ENCODE measurements around the gene CRHR2. TPM values are rescaled to one million over a fixed set of nuclear protein-coding genes. Genes with fewer than 3 reads are reported as not detected.

Gene CRHR2
- total RNA-seq, 1 donor from 2014 or later: not detected

GRCh38 chr7:30657131-30657530 lies 25.1 kb downstream of the CRHR2 start:
- no peak overlapping the region for H3K4me3 ChIP-seq (ENCODE audit: low read depth, low read length)
- DNase-seq (ENCODE audit: low read depth): no peak
- TF ChIP-seq, protein P1, sequence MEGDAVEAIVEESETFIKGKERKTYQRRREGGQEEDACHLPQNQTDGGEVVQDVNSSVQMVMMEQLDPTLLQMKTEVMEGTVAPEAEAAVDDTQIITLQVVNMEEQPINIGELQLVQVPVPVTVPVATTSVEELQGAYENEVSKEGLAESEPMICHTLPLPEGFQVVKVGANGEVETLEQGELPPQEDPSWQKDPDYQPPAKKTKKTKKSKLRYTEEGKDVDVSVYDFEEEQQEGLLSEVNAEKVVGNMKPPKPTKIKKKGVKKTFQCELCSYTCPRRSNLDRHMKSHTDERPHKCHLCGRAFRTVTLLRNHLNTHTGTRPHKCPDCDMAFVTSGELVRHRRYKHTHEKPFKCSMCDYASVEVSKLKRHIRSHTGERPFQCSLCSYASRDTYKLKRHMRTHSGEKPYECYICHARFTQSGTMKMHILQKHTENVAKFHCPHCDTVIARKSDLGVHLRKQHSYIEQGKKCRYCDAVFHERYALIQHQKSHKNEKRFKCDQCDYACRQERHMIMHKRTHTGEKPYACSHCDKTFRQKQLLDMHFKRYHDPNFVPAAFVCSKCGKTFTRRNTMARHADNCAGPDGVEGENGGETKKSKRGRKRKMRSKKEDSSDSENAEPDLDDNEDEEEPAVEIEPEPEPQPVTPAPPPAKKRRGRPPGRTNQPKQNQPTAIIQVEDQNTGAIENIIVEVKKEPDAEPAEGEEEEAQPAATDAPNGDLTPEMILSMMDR (conservative IDR thresholded peaks at IDR 0.05; ENCODE audit: low read depth, low read length): no peak

- no peak overlapping the region for H3K4me3 ChIP-seq (ENCODE audit: low read depth, low read length)
- DNase-seq (ENCODE audit: low read depth): no peak
- TF ChIP-seq, protein P1 (conservative IDR thresholded peaks at IDR 0.05; ENCODE audit: low read depth, low read length): no peak
These were observed 26.0 kb downstream of the CRHR2 start for GRCh38 chr7:30656006-30656957.

DNA sequence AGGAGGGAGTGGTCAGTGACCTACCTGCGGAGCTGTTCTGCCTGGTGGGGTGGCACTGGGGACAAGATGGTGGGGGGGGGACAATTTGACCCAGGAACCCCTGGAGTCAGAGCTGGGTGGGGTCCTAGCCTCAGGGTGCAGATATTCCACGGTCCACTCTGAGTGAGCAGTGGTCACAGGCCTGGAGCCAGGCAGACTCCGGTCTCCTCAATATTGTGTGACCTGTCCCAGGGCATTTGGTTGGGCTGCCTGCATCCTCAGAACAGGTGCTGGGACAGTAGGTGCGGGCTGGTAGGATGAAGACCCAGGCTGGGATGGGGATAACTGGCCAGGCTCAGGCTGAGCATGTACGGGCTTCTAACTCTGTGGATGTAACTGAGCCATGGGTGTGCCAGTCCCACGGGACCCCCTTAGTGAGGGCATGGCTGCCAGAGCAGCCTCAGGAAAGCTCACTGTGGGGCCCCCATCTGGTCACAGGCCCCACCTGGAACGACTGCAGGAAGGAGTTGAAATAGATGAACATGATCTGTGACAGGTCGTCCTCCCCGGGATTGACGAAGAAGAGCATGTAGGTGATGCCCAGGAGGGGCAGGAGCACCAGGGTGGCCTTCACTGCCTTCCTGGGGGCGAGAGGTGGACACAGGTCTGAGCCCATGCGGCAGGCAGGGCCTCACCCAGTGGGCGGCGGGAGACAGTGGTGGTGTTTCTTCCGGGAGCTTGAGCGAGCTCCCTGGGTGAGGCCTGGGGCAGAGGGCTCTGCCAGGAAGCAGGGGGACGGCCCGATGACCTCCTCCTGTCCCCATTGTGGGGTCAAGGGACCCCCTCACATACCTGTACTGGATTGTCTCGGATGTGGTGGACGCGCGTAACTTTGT lies 26.9 kb downstream of the CRHR2 start:
- DNase-seq (ENCODE audit: low read depth): no peak
- no peak overlapping the region for H3K4me3 ChIP-seq (ENCODE audit: low read depth, low read length)
- TF ChIP-seq, protein P1 (conservative IDR thresholded peaks at IDR 0.05; ENCODE audit: low read depth, low read length): no peak

DNA sequence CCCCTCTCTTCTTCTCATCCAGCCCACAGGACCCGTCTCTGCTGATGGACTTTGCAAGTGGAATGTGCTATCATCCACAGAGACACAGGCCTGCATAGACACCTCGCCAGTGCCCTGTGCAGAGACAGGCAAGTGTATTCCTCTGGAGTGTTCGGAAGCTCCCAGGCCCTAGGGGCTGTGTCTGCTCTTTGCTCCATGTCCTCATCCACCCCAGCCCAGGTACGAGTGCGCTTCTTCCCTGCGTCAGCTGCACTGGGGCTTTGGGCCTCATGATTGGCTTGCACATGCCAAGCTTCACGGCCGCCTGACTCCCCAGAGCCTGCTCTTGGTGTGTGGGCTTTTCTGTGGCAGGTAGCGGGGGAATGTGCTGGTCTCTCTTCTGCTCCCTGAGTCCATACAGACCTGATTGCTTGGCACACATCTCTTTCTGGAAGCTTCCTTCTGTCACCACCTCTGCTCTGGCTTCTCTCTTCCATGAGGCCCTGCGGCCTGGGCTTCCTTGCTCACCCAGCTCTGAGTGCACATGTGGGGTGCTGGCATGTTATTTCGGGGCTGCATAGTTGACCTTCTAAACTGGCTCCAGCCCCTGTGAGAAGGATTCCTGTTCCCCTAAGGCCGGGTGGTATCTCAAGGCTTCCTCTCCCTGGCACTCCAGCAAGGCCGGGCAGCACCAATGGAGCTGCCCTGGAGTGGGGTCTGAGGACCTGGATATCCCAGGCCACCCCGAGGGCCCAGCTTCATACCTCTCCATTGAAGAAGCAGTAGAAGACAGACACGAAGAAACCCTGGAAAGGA lies 27.8 kb downstream of the CRHR2 start:
- no peak overlapping the region for H3K4me3 ChIP-seq (ENCODE audit: low read depth, low read length)
- TF ChIP-seq, protein P1 (conservative IDR thresholded peaks at IDR 0.05; ENCODE audit: low read depth, low read length): no peak
- no peak for DNase-seq (ENCODE audit: low read depth)

DNA sequence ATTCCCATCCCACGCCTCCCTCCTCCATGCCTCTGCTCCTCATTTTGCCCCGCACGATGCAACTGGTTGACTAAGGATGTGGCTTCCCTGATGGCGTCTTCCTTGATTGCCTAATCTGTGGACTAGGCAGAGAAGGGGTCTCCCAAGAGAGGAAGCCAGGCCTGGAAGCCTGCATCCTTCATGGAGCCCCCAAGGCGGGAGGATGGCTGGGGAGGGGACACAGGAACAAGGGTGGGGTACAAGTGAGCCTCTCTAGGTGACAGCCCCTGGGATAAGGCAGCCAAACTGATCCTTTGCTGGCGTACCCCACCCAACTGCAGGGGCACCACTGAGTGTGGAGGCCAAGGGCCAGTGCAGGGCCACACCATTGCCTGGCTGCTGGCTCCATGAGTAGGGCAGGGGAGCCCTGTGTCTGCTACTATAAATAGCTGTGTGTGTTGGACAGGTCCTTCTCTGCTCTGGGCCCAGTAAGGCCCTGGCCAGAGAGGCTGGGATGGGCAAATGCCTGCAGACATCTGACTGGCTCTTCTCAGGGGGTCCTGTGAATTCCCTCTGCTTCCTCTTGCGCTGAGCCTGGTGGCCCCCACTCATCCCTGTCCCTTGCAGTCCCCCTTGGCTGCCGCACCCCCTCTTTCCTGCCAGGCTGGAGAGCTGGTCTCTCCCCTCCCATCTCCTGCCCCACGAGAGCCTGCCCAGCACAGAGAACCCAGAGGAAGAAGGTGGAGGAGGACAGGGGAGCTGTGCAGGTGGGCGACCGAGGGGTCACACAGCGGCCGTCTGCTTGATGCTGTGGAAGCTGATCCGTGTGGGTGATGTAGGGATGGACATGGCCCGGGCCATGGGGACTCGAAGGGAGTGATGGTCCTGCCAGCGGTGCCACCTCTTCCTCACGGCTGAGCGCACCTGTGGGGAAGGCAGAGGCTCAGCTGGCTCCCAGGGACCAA lies 29.3 kb downstream of the CRHR2 start:
- TF ChIP-seq, protein P1 (conservative IDR thresholded peaks at IDR 0.05; ENCODE audit: low read depth, low read length): no peak
- DNase-seq (ENCODE audit: low read depth): no peak
- H3K4me3 ChIP-seq (ENCODE audit: low read depth, low read length): no peak overlapping the region
